ENCODE data around the gene GPHA2.

GPHA2 gene

GRCh38 chr11:64951529-64951928, 15.8 kb upstream of the GPHA2 start:
- Histone ChIP-seq H2AFZ (ENCODE audit: low read depth, low read length) (no peak overlapping the region), H3K9me3 (ENCODE audit: insufficient read depth, low read length) (no peaks in the 10 kb centered on the region), H3K79me2 (ENCODE audit: low read length) (no peaks in the 10 kb centered on the region), H4K20me1 (ENCODE audit: insufficient read depth, low read length) (no peaks in the 10 kb centered on the region), H3K4me3 (ENCODE audit: low read length) (no peak overlapping the region), H3K36me3 (replicated peaks; ENCODE audit: low read depth, low read length) (no peaks in the 10 kb centered on the region), H3K4me1 (ENCODE audit: low read length) (no peaks in the 10 kb centered on the region), H3K27ac (ENCODE audit: low read length) (no peak overlapping the region), H3K27me3 (ENCODE audit: low read depth, low read length) (peaks cover 34% of the 10 kb centered on the region), H3K9ac (ENCODE audit: low read length) (no peak overlapping the region), H3K4me2 (ENCODE audit: low read length) (no peak overlapping the region)
- TF ChIP-seq CTCF (IDR thresholded peaks at IDR 0.05; ENCODE audit: low read depth, low read length) (no peak), EZH2phosphoT487 (IDR thresholded peaks at IDR 0.05; ENCODE audit: low read depth) (no peak)

- H2AFZ ChIP-seq (ENCODE audit: low read depth, low read length) = no peak overlapping the region
- no peak overlapping the region for H3K27ac ChIP-seq (ENCODE audit: low read length)
- no peaks in the 10 kb centered on the region for H3K79me2 ChIP-seq (ENCODE audit: low read length)
- no peak overlapping the region for H3K4me2 ChIP-seq (ENCODE audit: low read length)
- H3K4me1 ChIP-seq (ENCODE audit: low read length) = no peaks in the 10 kb centered on the region
- H3K9me3 ChIP-seq (ENCODE audit: insufficient read depth, low read length) = no peaks in the 10 kb centered on the region
- TF ChIP-seq CTCF (IDR thresholded peaks at IDR 0.05; ENCODE audit: low read depth, low read length) = no peak
- TF ChIP-seq EZH2phosphoT487 (IDR thresholded peaks at IDR 0.05; ENCODE audit: low read depth) = no peak
- no peaks in the 10 kb centered on the region for H3K36me3 ChIP-seq (replicated peaks; ENCODE audit: low read depth, low read length)
- no peak overlapping the region for H3K9ac ChIP-seq (ENCODE audit: low read length)
- peaks cover 33% of the 10 kb centered on the region for H3K27me3 ChIP-seq (ENCODE audit: low read depth, low read length)
- H3K4me3 ChIP-seq (ENCODE audit: low read length) = no peak overlapping the region
- H4K20me1 ChIP-seq (ENCODE audit: insufficient read depth, low read length) = no peaks in the 10 kb centered on the region
Observed at GRCh38 chr11:64947208-64947814, 11.6 kb upstream of the GPHA2 start.

GRCh38 chr11:64936539-64936938, 846 bp upstream of the GPHA2 start:
- Histone ChIP-seq H3K4me2 (ENCODE audit: low read length) (no peak overlapping the region), H3K4me1 (ENCODE audit: low read length) (no peaks in the 10 kb centered on the region)

More at GRCh38 chr11:64936539-64936938, 846 bp upstream of the GPHA2 start:
- H3K4me3 ChIP-seq (ENCODE audit: low read length) = no peak overlapping the region
- no peaks in the 10 kb centered on the region for H3K9me3 ChIP-seq (ENCODE audit: insufficient read depth, low read length)
- TF ChIP-seq EZH2phosphoT487 (IDR thresholded peaks at IDR 0.05; ENCODE audit: low read depth) = no peak
- no peak for TF ChIP-seq CTCF (IDR thresholded peaks at IDR 0.05; ENCODE audit: low read depth, low read length)
- H3K9ac ChIP-seq (ENCODE audit: low read length) = no peak overlapping the region
- H2AFZ ChIP-seq (ENCODE audit: low read depth, low read length) = no peak overlapping the region
- H3K79me2 ChIP-seq (ENCODE audit: low read length) = no peaks in the 10 kb centered on the region
- no peak overlapping the region for H3K27ac ChIP-seq (ENCODE audit: low read length)
- H4K20me1 ChIP-seq (ENCODE audit: insufficient read depth, low read length) = no peaks in the 10 kb centered on the region
- peaks cover 9% of the 10 kb centered on the region; the same call in 1 of the 2 replicates for H3K27me3 ChIP-seq (ENCODE audit: low read depth, low read length)
- H3K36me3 ChIP-seq (replicated peaks; ENCODE audit: low read depth, low read length) = peaks cover 9% of the 10 kb centered on the region
